HG02970 (cell line): ENCODE data around the gene CHP1.
"Not testable (repeated sequence)": the region's sequence is repeated elsewhere in the genome, so short reads cannot be mapped to it uniquely, and the experiment has no call there.

Experiments used
- ATAC-seq: cut with Tn5 transposase; IDR thresholded peaks from one replicate; pipeline ENCODE4 v1.9.1; 2021; ENCODE audit warnings: mild to moderate bottlenecking, moderate library complexity, moderate number of reproducible peaks; ENCODE audit not compliant: unreplicated experiment, low FRiP score

Gene CHP1

DNA sequence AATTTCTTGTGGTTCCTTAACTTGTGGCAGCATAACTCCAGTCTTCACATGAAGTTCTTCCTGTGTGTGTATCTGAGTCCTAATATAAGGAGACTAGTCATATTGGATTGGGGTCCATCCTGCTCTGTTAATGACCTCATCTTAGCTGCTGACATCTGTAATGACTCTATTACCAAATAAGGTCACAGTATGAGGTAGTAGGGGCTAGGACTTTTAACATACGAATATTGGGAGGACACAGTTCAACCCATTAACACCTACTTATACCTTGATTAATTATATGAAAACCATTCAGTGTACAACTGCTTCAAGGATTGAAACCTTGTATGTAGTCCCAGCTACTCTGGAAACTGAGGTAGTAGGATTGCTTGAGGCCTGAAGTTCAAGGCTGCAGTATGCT lies 57.4 kb downstream of the CHP1 start:
- no peak for ATAC-seq

DNA sequence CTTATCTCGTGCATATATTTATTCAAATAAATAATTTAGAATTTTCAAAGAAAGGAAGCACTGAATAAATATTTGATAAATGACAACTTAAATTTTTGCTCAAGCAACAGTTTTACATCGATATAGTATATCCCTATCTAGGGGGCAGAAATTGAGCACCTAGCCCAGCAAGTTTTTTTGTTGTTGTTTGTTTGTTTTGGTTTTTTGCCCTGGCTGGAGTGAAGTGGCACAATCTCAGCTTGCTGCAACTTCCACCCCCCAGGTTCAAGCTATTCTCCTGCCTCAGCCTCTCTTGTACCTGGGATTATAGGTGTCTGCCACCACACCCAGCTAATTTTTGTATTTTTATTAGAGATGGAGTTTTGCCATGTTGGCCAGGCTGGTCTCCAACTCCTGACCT lies 58.9 kb downstream of the CHP1 start:
- ATAC-seq, result no peak

DNA sequence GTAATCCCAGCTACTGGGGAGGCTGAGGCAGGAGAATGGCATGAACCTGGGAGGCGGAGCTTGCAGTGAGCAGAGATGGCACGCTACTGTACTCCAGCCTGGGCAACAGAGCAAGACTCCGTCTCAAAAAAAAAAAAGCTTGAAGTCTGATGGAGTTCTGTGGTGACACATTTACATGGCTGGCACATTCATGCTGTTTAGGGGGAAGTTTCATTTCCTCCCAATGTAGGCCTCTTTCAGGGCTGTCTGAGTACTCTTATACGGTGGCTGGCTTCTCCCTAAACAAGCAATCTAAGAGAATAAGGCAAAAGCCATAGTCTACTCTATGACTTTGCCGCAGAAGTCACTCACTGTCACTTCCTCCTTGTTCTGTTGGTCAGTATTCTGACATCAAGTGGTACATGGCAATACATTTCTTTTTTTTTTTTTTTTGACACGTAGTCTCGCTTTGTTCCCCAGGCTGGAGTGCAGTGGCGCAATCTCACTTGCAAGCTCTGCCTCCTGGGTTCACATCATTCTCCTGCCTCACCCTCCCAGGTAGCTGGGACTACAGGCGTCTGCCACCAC lies 60.1 kb downstream of the CHP1 start:
- peak; percentile 51 for ATAC-seq

DNA sequence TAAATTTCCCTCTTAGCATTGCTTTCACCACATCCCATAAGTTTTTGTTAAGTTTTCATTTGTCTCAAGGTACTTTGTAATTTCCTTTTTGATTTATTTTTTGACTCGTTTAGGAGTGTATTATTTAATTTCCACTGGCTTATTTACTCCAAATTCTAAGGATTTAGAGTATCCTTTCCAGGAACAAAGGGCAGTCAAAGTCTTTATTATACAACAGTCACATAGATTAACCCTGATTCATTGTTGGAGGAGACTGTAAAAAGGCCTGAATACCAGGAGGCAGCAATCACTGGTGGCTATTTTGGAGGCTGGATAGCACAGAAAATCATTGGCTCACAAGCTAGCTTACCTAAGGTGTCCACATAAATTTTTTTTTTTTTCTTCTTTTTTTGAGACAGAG lies 61.5 kb downstream of the CHP1 start:
- ATAC-seq, result no peak

DNA sequence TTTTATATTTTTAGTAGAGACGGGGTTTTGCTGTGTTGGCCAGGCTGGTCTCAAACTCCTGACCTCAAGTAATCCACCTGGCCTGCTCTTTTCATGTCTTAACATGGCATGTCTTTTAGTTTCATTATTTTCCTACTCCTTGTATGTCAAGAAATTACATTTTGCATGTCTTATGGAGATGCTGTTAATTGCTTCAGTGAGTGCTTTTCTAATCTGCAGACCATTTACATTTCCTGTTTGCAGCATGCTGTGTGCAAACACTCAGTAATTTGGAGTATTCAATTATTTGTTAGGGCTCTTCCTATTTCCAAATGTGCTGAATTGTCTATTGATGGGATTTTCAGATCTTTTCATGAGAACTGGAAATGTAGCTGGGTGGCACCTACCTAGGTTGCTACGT lies 70.1 kb downstream of the CHP1 start:
- ATAC-seq, result not testable (repeated sequence)

DNA sequence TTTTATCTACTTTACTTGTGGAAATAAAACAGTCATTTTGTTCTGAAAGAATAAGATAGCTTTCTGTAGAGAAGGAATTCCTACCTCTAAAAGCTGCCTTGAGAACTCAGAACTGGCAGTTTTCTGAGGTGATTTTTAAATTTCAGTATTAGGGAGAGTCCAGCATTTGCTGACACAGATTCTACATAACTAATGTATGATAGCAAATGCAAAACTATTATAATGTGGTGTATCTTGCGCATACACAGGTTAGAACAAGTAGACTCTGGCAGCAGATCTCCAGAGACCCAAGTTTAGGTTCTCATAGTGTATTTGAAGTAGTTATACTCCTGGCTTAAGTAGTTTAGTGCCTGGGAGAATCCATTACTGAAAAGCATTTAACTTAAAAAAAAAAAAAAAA lies 70.5 kb downstream of the CHP1 start:
- ATAC-seq, result no peak

DNA sequence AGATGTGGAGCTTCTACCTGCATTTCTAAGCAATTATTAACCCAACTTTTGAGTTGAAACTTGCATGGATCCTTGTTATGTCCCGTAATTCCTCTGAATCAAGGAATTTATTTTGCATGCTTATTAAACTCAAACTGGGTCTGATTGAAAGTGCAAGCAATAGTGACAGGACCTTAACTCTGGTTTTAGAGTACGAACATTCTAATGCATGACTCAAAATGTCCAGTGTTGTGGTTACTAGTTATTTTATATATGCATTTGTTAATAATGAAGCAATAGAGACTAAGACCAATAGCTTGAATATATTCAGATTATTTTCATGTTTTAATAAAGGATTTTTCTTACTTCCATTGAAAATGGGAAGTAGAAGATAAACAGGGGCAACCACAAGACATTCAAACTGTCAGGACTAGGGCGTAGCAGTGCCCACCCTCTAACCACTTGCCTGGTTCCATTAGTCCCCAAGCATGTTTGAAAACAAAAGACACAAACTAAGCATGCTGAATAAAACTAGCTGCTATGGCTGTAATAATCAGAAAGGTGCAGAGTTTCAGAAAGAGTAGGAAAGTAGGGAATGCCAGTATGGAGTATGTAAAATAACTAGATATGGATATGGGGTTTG lies 73.2 kb downstream of the CHP1 start:
- no peak for ATAC-seq

DNA sequence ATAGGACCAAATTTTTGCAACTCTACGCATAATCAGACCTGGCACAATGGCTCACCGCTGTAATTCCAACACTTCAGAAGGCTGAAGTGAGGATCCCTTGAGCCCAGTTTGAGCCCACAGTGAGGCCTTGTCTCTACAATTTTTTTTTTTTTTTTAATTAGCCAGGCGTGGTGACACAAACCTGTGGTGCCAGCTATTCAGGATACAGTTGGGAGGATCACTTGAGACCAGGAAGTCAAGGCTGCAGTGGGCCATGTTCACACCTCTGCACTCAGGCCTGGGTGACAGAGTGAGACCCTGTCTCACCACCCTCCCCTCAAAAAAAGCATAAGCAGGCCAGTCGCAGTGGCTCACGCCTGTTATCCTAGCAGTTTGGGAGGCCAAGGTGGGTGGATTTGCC lies 76.6 kb downstream of the CHP1 start:
- no peak for ATAC-seq

DNA sequence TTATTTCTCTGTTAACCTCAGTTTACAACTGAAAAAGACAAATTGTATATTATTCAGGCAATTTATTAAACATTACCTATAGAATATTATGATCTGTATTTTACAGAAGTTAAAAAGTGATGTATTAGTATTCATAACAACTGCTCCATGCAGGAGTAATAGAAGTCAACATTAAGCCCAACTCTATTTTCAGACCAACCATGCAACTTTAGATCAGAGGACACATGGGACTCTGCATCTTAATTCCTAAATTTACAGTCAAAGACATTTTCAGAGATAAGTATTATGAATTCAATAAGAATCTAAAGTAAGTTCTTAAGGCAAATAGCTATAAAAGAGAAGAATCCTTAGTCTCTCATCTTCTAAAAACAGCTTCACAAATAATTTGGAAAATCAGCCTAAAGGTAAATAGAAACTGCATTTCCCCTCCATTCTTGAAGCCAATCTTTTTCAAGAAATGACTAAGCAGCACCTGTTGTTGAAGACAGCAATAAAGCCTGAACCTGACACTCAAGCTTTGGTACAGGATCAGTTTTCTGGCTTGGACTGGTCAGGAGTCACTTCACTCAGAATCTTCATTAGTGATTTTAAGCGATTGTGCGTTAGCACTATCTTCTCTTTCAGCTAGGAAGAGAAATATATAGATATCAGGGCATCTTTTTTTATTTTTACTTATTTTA lies 78.3 kb downstream of the CHP1 start:
- no peak for ATAC-seq

DNA sequence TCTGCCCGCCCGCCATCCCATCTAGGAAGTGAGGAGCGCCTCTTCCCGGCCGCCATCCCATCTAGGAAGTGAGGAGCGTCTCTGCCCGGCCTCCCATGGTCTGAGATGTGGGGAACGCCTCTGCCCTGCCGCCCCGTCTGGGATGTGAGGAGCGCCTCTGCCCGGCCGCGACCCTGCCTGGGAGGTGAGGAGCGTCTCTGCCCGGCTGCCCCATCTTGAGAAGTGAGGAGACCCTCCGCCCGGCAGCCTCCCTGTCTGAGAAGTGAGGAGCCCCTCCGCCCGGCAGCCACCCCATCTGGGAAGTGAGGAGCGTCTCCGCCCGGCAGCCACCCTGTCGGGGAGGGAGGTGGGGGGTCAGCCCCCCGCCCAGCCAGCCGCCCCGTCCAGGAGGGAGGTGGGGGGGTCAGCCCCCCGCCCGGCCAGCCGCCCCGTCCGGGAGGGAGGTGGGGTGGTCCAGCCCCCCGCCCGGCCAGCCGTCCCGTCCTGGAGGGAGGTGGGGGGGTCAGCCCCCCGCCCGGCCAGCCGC lies 89.8 kb downstream of the CHP1 start:
- not testable (repeated sequence) for ATAC-seq

DNA sequence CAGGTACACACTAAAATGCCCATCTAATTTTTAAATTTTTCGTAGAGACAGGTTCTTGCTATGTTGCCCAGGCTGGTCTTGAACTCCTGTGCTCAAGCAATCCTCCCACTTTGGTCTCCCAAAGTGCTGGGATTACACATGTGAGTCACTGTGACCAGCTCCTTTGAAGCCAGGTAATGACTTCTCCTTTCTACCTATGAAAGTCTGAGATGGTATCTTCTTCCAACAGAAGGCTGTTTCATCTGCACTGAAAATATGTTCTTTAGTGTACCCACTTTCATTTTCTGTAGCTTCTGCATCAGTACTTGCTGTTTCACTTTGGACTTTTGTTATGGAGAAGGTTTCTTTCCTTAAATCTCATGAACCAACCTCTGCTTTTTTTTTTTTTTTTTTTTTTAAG lies 92.5 kb downstream of the CHP1 start:
- ATAC-seq, result no peak

DNA sequence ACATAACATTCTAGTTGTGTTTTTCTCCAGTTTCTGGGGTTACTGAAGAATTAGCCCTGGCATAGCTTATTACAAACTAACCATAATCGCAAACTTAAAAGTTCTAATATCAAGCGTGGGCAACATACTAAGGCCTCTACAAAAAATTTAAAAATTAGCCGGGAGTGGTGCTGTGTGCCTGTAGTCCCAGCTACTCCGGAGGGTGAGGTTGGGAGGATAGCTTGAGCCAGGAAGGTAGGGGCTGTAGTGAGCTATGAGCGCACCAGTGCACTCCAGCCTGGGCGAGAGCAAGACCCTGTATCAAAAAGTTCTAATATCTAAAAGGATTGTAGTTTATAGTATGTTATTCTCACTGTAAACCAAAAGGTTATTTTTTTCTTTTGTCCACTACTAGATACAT lies 100.2 kb downstream of the CHP1 start:
- no peak for ATAC-seq
